ENCODE measurements around the gene CLTCL1.

Gene CLTCL1

DNA sequence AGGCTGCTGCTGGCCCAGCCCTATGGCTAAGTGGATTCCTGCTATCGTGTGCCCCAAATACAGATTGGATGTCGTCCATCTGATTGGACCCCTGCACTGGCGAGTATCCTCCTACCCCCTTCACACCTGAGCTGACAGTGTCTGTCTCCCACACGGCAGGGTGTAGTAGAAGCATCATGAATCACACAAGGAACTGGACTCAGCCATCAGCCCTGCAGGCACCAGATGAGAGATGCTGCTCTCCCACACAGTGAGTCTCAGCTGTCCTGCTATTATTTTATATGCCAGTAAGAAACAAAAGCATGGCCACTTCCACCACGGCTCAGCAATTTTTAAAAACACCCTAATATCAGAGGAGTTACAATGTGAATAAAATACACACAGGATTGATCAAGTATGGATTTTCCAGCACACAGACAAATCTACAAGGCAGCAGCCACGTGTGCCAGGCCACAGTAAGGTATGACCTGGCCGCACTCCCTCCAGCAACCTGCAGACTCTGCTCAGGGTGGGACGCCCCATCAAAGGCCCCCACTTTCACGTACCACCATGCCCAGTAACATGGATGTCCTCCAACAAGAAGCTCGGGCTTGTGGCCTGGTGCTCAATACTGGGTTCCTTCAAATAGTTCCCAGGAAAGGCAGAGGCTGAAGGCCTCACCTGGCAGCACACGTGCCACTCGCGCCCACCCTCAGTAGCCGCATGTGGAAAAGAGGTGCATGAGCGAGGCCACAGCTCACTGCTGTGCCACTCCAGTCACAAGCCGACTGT lies 96.6 kb downstream of the CLTCL1 start:
- no peak for DNase-seq

DNA sequence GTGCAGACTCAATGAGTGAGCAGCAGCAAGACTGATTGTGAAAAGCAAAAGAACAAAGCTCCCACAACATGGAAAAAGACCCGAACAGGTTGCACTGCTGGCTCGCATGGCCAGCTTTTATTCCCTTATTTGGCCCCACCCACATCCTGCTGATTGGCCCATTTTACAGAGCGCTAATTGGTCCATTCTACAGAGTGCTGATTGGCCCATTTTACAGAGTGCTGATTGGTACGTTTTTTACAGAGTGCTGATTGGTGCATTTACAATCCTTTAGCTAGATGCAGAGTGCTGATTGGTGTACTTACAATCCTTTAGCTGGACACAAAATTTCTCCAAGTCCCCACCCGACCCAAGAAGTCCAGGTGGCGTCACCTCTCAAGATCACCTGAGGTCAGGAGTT lies 97.6 kb downstream of the CLTCL1 start:
- no peak for DNase-seq

DNA sequence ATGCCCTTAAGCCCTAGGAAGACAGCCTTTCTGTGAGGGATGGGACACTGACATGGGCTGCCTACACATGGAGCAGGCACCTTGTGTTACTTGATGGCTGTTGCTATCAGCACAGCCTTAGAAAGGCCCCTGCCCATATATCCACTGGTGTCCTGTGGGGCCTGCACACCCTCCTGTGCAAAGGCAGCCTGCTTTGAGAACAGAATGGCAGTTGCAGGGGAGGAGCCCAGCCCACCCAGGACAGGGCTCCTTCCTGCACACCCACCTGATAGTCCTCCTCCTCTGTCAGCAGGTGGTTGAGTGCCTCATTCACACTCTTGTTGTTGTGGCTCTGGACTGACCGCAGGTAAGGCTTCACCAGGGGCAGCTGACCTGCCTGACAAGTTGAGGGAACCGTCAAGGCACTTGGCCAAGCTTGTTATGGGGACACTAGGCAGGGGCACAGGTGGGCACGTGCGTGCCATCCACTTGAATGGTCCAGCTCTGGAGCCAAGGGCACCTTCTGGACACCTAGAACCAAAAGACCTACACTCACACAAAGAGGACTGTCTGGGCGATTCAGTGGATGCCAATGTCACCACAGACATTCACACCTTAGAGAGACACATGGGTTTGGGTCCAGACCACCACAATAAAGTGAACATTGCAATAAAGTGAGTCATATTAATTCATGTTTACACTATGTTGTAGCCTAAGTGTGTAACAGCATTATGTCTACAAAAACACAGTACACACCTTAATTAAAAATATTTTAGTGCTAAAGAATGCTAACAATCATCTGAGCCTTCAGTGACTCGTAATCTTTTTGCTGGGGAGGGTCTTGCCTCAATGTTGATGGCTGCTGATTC lies 103.6 kb downstream of the CLTCL1 start:
- no peak for DNase-seq

DNA sequence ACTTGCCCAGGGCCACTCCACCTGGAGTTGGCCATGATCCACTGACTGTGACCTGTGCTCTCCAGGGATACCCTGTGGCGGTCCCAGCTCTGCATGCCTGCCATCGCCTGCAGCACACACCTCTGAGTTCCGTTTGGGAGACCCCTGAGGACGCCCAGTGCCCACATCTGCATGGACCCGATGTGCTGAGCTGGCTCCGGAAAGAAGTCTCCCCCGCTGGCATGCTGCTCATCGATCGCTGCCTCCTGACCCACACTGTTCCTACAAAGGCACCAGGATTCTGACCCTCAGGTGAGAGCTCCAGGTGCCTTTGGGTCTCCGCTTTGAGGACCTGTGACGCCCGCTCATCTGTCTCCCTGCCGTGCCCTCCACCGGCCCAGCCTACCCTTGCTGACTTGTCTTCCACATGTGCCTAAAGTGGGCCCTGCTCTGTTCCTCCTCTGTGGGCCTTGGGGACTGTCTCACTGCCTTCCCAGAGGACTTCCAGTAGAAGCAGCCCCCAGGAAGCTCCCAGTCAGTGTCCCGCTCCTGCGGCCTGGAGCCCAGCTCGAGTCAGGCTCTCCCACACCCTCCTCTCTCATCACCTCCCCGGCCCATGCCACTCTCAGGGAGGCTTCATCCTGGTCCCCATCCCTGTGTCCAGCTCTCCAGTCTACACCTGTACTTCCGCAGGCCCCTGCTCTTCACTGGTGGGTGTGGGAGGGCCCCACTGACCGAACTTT lies 107.1 kb downstream of the CLTCL1 start:
- no peak for DNase-seq

GRCh38 chr22:19183216-19183615 lies 108.3 kb downstream of the CLTCL1 start:
- no peak for DNase-seq

GRCh38 chr22:19182472-19183157 lies 108.9 kb downstream of the CLTCL1 start:
- DNase-seq: no peak

- no peak for DNase-seq
Measured at GRCh38 chr22:19181786-19182471, 109.6 kb downstream of the CLTCL1 start.

DNA sequence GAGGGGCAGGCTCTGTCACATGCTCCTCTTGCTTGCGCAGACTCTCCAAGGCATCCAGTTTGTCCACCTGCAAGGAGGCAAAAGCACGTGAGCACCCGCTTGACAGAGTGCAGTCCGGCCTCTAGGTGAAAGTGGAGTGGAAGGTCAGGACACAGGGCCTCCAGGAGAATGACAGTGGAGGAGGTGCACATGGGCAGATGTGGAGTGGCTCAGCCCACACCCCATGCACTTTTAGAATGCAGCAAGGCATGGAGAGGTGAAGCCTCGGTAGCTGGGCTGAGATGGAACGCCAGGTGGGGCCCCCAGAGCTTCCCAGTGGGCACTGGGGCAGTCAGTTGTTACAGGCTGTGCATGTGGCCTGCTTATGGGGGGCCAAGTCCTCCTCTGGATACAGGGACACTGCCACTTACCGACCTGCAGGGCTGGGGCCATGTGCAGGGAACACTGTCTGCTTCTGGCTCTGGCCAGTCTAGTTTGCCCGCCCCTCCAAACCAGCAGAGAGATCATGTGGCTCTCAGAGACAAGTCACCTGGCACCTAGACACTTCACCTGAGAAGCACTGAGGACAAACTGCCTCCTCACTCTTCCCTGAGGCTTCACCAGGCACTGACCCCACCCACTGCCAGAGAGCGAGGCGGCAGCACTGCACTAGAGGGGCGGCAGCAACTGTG lies 110.6 kb downstream of the CLTCL1 start:
- DNase-seq: no peak

DNA sequence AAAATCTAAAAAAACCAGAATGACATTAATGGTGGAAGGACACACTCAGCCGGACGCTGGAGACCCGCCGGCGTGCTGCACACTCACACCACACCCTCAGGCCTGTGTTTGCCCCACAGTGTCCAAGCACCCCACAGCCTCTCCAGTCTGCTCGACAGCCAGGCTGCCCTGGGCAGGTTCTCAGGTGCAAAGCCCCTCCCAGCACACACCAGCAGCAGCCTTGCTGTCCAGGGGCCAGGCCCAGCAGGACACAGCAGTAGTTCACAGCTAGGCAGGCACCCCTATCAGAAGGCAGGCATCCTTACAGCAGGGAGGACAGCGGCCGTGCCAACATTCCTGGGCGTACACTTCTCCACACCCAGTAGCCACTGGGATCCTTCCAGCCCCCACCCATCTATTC lies 111.3 kb downstream of the CLTCL1 start:
- no peak for DNase-seq

GRCh38 chr22:19179497-19180048 lies 111.9 kb downstream of the CLTCL1 start:
- DNase-seq: peak; percentile 59 to 77

DNA sequence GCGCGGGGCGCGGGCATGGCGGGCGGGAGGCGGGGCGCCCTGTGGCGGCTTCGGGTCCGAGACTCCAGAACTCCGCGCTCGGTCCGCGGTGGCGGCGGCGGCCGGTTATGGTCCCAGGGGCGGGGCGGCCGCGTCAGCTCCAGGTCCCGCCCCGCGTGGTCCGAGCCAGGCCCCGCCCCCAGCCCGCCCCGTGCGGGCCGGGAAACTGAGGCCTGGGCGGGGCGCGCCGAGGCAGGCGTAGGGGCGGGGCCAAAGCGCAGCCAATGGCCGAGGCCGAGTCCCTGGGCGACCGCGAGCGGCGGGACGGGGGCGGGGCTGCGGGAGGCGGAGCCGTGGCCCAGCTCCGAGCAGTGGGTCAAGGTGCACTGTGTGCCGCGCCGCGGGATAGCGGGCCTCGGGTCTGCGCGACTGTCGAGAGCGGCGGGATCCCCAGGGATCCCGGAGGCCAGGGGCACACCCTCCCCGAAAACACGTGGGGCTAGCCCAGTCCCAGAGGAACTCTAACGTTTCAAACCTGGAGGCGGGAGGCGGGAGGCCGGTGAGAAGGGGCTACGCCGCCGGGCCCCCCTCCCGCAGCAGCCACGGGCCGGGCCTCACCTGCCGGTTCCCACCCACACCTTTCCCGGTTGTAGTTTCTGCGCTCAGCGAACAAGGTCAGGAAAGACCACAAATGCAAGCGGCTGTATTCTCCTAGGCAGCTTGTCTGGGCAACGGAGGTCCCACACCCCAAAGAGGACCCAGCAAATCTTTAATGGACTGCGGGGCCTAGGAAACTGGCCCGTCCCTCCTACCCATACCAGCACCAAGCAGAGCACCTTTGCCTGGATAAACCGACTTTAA lies 112.6 kb downstream of the CLTCL1 start, which contains the start of gene SLC25A1:
TSS of gene SLC25A1 (minus strand) at position 80 of the 840 bp plus-strand sequence. CDS start at position 17, 63 bp downstream.
- peak; percentile 53 to 81 for DNase-seq

DNA sequence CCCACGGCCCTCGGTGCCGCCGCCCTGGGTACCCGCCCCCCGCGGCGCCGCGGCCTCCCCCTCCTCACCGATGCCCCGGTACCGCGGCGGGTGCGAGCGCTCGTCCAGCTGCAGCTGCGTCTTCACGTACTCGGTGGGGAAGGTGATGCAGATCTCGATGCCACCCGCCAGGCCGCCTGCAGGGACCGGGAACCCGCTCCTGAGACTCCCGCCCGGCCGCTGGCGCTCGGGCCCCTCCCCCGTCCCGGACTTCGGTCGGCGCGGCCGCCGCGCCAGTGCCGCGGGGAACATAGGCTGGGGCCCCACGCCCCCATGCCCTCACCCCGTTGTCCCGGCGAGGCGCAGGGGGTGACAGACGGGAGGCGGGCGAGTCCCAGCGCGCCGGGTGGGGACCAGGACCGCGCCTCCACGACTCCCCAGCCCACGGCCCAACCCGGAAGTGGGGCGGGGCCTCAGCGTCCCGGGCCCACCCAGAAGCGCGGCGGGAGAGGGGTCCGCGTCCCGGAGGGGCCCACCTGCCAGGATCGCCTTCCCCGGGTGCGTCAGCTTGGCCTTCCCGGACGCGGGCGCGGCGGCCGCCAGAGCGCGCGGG lies 113.4 kb downstream of the CLTCL1 start:
- DNase-seq: peak in 1 of 2 experiments; percentile 61

DNA sequence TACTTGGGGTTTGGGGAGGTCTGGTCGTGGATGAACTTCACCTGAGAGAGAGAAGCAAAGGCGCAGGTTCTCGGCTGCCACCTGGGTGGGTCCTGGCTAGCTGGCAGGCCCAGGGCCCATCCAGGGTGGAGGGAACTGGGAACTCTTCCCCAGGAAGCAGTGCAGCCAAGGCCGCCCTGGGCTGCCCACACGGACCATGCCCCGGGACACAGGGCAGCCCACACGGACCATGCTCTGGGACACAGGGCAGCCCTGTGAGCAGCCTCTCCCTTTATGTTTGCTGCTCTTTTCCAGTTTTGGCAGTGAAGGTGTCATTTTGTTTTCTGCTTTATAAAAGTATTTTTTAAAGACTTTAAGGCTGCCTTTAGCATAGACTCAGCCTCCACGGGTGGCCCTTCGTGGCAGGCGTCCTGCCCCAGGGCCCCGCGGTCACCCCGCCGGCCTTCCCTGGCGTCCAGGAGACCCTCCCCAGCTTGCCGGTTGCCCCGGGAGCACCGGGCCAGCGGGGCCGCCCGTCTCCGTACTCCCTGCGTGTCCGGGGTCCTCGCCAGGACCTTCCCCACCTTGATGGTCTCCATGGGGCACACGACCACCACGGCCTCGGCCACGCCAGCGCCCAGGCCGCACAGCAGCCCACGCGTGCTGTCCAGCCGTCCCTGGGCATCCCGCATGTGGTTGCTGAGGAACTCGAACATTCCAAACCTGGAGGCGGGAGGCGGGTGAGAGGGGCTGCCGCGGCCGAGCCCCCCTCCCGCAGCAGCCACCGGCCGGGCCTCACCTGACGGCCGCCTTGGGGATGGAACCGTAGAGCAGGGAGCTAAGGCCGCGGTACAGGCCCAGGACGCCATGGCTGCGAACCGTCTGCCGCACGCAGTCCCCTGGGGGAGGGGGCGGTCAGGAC lies 114.1 kb downstream of the CLTCL1 start:
- DNase-seq: no peak

DNA sequence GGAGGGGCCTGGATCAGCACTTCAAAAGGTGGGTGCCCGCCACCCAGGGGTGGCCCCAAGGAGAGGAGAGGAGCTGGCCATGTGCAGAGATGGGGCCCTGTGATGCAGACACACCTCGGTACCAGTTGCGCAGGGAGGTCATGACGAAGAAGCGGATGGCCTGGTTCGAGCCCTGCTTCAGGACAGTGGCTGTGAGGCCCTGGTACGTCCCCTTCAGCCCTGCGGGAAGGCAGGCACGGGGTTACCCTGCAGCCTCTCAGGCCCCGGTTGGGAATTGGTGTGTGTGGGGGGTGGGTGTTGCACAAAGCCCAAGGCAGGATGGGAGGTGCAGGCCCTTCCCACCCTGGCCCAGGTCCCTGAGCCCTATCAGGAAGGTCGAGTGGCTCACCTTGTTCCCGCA lies 114.8 kb downstream of the CLTCL1 start:
- no peak for DNase-seq

DNA sequence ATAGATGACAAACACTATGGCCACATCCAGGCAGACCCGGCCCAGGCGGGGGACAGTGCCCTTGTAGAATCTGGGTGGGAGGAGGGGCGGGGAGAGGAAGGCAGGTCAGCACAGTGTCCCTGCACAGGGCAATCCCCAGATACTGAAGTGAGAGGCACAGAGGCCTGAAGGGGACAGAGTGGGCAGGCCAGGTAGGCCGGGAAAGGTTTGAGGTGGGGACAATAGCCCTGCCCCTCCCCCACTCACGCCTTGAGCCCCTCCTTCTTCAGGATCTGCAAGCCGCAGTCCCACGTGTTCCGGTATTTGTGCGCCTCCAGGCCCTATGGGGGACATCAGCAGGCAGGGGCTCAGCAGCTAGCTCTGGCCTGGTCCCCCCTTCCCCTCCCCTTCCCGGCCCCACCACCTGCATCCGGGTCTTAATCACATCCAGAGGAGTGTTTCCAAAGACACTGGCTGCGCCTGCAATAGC lies 115.3 kb downstream of the CLTCL1 start:
- DNase-seq: no peak

- DNase-seq: no peak
Measured at GRCh38 chr22:19175602-19176174, 115.8 kb downstream of the CLTCL1 start.

- no peak for DNase-seq
Measured at GRCh38 chr22:19175026-19175601, 116.4 kb downstream of the CLTCL1 start.
